NCI-H146 treated with DMSO at 0.1 percent for 48 hours (cell line): ENCODE results near the gene C1orf53.

ENCODE experiments used
- DNase-seq: peaks from one replicate; lab custom pipeline; 2025; ENCODE audit not compliant: unreplicated experiment; lab: John Stamatoyannopoulos, UW

C1orf53 gene

DNA sequence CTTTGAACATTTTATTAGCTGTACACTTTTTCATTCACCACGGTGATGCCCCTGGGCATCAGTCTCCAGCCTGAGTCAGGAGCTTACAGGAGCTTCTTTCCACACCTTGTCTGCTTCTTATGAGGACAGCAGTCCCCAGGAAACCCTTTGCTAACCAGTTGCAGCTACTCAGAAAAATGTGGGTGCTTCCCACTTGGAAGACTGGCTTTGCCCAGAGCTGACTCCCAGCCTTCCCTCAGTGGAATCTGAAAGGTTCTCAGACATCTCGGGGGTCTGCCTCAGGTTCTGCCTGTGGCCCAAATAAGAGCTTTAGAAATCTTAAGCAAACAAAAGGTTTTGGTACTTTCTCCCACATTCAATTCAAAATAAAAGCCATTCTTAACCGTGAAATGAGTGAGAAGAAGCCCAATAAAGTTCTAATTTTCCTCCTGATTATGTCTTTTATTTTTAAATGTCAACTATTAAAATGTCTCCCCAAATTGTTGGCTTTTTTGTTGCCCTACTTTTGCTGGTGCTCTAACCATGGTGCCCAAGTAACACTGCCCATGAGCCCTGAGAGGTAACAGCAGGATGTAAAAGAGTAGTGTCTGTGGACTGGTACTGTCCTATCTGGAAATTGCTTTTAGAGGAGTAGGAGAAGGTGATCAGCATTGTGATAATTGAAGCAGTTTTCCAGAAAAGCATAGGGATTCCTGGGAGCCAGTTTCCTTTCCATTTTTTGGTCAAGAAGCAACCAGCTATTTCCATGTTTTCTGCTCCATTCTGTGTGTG is 5.6 kb downstream of the C1orf53 start:
- no peak for DNase-seq

GRCh38 chr1:197908716-197909220 is 6.3 kb downstream of the C1orf53 start:
- DNase-seq, result no peak

DNA sequence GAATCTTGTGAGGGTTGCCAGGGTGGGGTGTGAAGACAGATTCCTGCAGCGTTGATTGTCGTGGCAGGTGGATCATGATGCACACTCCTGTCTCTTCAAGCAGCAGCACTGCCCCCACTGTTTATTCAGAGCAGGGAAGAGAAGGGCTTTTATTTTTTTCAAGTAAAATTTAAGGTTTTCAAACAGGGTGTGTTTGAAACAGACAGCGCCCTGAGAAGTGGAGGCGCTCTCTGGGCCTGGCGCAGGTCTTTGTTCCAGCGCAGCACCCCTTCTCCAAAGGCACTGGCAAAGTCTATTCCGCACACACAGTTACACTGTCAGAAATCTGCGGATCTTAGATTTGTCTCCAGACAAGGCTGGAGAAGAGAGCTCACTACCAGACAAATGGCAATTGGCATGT is 7.0 kb downstream of the C1orf53 start:
- no peak for DNase-seq

GRCh38 chr1:197910120-197910991 is 7.9 kb downstream of the C1orf53 start:
- DNase-seq, result no peak

GRCh38 chr1:197911111-197911856 is 8.9 kb downstream of the C1orf53 start:
- no peak for DNase-seq

GRCh38 chr1:197911857-197912696 is 9.6 kb downstream of the C1orf53 start:
- no peak for DNase-seq

DNA sequence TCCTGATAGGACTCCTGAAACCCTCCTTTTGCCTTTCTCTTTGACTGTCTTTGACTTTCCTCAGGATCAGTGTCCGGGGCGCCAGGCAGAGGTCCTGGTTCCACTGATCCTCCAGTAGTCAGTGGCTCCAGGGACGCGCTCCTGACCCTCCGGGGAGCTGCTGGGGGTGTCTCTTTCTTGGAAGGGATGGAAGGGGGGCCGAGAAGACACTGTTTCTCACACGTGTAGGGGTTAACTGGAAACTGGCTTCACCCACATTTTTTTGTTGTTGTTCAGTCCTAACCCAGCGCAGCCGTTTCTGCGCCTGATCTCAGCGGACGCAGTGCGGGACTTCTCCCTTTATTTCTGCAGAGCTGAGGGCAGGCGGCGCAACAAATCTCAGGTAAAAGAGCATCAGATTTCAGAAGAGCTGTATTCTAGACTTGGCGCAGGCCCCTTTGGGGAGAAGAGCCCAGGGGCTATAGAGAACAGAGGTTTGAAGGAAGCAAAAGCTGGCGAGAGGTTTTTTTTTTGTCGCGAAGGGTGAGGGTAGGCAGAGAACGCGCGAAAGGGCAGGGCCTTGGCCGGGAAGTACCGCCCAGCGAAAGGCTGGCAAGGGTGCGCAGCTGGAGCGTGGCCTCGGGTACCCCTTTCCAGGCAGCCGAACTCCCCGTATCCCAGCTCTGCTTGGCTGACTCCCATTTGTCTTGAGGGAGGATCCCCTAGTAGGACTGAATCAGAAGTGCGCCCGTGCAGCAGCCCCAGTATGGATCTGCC is 10.5 kb downstream of the C1orf53 start:
- no peak for DNase-seq

GRCh38 chr1:197913495-197914276 is 11.3 kb downstream of the C1orf53 start:
- DNase-seq, result no peak

- DNase-seq, result no peak
Measured at GRCh38 chr1:197914510-197914909, 12.1 kb downstream of the C1orf53 start.

DNA sequence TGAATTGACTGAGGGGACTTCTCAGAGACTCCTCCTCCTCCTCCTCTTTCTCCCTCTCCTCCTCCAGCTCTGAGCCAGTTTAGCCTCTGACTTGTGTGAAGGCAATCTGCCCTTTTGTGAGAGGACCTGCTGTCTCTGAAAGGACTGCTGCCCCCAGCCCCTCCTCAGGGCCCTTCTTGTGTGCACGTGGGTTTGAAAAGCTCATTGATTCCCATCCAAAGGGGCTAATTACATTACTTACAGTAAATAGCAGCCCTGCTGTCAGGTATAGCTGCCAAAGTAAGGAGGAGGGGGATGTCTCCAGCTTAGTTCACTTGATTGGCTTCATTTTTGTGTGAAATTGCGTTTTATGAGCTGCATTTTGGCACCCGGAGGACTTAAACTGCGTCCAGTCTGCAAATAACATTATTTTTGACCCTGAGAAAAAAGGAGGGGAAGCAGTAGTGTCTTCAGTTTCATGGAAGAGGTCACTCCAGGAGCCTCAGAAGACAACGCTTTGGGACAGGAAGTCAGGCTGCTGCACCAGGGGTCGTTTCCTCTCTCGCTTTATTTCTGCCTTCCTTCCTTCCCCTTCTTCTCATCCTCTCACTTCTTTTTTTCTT is 12.9 kb downstream of the C1orf53 start:
- no peak for DNase-seq

- DNase-seq, result no peak
Measured at GRCh38 chr1:197915862-197916499, 13.6 kb downstream of the C1orf53 start.

DNA sequence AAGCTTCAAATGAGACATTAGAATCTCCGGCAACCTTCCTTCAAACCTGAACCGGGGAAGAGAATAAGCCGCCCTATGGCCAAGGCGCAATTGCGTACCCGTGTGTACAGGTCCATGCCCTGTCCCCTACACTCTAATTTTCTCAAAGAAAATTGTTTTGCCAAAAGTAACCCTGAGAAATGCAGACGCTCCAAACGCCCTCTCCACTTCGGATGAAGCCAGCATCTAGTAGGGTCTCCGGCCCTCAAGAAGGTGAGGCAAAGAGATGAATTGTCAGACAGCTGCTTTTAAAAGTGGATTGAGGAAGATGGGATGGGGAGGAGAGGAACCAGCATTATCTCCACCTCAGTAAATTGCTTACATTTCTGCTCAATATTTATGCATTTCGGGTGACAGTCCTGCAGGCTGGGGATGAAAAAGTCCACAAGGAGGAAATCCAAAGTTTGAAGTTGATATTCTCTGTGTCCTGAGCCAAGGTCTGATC is 14.1 kb downstream of the C1orf53 start:
- DNase-seq, result no peak

GRCh38 chr1:197917805-197918651 is 15.6 kb downstream of the C1orf53 start:
- DNase-seq, result no peak

DNA sequence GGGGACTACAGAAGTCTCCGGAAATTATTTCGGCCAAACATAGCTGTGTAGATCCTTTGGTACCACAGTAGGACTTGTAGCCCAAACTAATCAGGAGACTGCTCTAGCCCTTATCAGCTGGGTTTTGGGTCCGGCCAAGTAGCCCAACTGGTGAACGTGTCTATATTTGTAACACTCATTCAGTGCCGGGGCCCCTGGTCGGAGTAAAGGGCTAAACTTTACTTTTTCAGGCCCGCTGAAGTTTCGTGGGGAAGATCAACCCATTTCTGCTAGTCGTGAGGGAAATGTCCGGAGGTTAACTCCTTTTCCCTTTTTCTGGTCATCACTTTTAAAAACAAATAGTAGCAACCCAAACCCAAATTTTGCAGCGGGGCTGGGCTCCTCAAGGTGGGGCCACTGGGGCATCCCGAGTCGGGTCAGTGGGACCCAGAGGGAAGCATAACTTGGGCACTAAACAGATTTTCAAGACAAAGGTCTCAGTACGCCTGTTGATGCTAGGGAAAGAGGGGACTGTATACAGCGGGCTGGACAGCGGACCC is 16.4 kb downstream of the C1orf53 start:
- no peak for DNase-seq

- no peak for DNase-seq
Measured at GRCh38 chr1:197919346-197920066, 17.1 kb downstream of the C1orf53 start.

DNA sequence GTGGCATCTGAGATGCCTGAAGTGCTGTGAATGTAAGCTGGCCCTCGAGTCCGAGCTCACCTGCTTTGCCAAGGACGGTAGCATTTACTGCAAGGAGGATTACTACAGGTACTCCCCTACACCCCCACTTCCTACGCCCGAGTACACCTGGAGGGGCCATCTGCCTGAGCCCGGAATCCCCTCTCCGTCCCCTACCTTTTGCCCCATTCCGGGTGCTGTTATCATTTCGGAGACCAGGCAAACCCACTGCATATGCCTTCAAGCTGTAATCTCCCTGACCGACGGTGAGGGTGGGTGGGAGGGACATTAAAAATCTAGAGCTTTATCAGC is 17.6 kb downstream of the C1orf53 start:
- DNase-seq, result no peak
